Neutrophil (primary cell): ENCODE data around the gene CD151.

Experiments
- H3K27ac ChIP-seq: fragments of 200-600 bp; sonication (generic); 2 replicates; pipeline ENCODE4 v1.5.1; 2016; ENCODE audit warnings: mild to moderate bottlenecking, moderate library complexity
- H3K27me3 ChIP-seq: fragments of 200-600 bp; sonication (generic); 2 replicates; pipeline ENCODE4 v1.6.0; 2016; ENCODE audit warnings: mild to moderate bottlenecking
- H3K36me3 ChIP-seq: fragments of 200-600 bp; sonication (generic); 2 replicates; pipeline ENCODE4 v1.5.1; 2017
- H3K4me1 ChIP-seq, 2 experiments: fragments of 200-600 bp in 1 of 2; sonication (generic) in 1 of 2; 1 replicate in 1 of 2; 2 replicates in 1 of 2; pipeline versions ENCODE4 v1.5.1 to v1.6.1; 2013 to 2016; ENCODE audit warnings: low read depth in 1 of 2, low read length in 1 of 2, mild to moderate bottlenecking in 1 of 2, moderate library complexity in 1 of 2; ENCODE audit not compliant: control insufficient read depth in 1 of 2, insufficient read depth in 1 of 2
- H3K4me3 ChIP-seq, 2 experiments: fragments of 200-600 bp in 1 of 2; sonication (generic) in 1 of 2; 1 replicate in 1 of 2; 2 replicates in 1 of 2; pipeline ENCODE4 v1.5.1; 2013 to 2016; ENCODE audit warnings: low read depth in 1 of 2, low read length in 1 of 2, mild to moderate bottlenecking in 1 of 2, moderate library complexity in 1 of 2
- H3K9me3 ChIP-seq: fragments of 200-600 bp; sonication (generic); 2 replicates; pipeline ENCODE4 v1.5.1; 2016
- TF ChIP-seq, protein P1 (sequence below): fragments of 200-600 bp; sonication (generic); IDR thresholded peaks from 2 replicates; pipeline ENCODE4 v1.5.1; 2016; ENCODE audit warnings: antibody characterized with exemption

The CD151 gene

DNA sequence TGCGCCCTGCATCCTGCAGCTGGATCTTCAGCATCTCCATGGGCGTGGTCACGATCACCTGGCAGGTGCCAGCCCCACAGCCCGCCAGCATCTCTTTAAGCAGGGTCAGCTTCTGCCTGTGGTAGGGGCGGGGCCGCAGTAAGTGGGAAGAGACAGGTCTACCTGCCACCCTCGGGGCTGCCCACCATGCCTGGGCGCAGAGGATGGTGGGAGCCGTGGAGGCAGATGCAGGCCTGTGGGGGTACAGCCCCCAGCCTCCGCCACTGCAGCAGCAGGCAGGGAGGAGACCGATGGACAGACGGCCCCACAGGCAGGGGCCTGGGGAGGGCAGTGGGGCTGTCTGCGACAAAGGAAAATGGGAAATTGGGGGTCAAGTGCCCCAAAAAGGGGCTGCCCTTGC is 39.9 kb upstream of the CD151 start:
- Histone ChIP-seq H3K4me1 (peaks cover 22 to 31% of the 10 kb centered on the region in 2 experiments), H3K4me3 (no peak overlapping the region), H3K27me3 (peaks cover 35% of the 10 kb centered on the region), H3K9me3 (no peaks in the 10 kb centered on the region), H3K27ac (no peak overlapping the region), H3K36me3 (peaks cover 7% of the 10 kb centered on the region)
- TF ChIP-seq, protein P1, sequence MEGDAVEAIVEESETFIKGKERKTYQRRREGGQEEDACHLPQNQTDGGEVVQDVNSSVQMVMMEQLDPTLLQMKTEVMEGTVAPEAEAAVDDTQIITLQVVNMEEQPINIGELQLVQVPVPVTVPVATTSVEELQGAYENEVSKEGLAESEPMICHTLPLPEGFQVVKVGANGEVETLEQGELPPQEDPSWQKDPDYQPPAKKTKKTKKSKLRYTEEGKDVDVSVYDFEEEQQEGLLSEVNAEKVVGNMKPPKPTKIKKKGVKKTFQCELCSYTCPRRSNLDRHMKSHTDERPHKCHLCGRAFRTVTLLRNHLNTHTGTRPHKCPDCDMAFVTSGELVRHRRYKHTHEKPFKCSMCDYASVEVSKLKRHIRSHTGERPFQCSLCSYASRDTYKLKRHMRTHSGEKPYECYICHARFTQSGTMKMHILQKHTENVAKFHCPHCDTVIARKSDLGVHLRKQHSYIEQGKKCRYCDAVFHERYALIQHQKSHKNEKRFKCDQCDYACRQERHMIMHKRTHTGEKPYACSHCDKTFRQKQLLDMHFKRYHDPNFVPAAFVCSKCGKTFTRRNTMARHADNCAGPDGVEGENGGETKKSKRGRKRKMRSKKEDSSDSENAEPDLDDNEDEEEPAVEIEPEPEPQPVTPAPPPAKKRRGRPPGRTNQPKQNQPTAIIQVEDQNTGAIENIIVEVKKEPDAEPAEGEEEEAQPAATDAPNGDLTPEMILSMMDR: no peak

DNA sequence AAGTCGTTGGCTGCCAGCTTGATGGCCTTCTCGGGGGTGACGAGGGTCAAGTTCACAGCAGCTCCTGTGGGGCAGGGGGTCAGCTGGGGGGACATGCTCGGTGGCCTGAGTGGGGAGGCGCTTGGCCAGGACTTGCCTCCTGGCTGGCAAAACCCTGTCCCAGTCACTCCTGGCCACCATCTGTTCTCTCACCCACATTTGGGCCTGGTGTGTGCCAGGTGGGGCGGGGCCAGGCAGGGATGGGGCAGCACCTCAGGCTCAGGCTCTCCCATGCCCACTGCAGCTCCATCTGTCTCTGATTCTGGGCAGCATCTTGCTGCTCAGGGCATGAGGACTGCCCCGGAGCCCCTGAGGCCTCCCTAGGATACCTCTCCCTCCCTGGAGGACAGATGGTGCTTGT is 39.2 kb upstream of the CD151 start:
- peaks cover 25 to 36% of the 10 kb centered on the region in 2 experiments for H3K4me1 ChIP-seq
- no peak overlapping the region for H3K4me3 ChIP-seq
- peaks cover 28% of the 10 kb centered on the region for H3K27me3 ChIP-seq
- no peaks in the 10 kb centered on the region for H3K9me3 ChIP-seq
- H3K27ac ChIP-seq: no peak overlapping the region
- TF ChIP-seq, protein P1: no peak
- H3K36me3 ChIP-seq: peaks cover 7% of the 10 kb centered on the region

DNA sequence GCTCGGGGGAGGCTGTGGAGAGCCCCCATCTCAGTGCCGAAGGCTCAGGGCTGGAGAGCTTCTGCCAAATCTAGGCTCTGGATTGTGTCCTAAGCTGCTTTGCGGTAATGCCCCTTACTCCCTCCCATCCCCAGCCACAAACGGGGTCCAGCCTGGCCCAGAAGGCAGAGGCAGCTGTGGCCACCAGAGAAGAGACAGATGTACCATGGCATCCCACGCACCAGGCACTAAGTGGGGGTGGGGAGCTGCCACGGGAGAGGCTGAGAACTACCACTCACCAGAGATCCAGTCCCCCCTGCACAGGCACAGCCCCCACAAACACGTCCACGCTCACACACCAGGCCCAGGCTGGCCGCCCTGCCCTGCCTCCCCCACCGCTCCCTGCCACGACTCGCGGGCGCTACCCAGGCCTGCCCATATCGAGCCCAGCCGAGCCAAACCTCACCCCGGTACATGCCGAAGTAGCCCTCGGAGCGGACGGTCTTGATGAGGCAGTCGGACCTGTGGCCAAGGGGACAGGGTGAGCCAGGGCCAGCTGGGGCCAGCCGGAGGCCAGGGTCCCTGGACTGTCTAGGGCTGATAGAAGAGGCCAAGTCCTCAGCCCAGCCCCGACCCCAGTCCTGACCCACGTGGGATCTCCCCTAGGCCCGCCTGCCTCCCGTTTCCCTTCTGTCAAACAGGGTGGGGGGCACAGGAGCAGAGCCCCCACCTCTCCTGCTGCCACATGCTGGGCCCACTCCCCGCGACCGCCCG is 38.6 kb upstream of the CD151 start:
- Histone ChIP-seq H3K4me1 (peaks cover 26 to 37% of the 10 kb centered on the region in 2 experiments), H3K27ac (no peak overlapping the region), H3K4me3 (no peak overlapping the region), H3K9me3 (no peaks in the 10 kb centered on the region), H3K36me3 (peaks cover 7% of the 10 kb centered on the region), H3K27me3 (peaks cover 21% of the 10 kb centered on the region)
- TF ChIP-seq, protein P1: no peak

DNA sequence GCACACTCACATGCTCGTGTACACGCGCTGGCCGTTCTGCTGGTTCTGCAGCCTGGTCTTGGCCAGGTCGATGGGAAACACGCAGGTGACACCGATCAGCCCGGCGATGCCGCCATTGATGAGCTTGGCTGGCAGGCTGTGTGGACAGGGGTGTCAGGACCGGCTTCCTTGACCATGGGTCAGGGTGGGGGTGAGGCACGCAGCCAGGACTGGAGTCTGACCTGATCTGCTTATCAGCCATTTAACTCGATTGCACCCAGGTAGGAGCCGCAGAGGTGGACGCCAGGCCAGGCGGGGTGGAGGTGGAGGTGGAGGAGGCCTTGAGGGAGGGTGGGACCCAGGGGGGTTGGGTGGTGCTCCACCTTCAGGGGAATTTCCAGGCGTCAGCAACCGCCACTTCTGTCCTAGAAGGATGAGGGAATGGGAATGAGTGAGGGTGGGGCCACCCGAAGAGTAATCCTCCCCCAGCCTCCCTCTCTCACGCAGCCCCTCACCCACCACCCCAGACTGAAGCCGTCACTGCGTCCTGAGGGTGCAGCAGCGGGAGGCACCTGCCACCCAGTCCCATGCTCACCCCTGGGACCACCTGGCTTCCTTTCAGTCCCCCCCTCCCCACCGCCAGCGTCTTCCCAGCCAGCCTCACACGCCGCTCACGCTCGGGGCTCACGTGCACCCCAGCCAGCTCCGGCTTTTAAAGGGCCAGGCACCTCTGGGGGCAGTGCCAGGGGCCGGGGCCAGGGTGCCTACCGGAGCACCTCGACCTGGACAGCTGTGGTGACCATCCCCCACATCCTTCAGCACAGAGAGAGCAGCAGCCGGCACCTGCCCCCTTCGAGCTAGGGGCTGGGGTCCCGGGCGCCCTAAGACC is 37.8 kb upstream of the CD151 start:
- Histone ChIP-seq H3K4me3 (peak overlapping the region in 1 of 2 experiments; percentile 90), H3K36me3 (peaks cover 7% of the 10 kb centered on the region), H3K27me3 (peaks cover 13% of the 10 kb centered on the region), H3K27ac (no peak overlapping the region), H3K4me1 (peaks cover 26 to 35% of the 10 kb centered on the region in 2 experiments), H3K9me3 (no peaks in the 10 kb centered on the region)
- TF ChIP-seq, protein P1: no peak

DNA sequence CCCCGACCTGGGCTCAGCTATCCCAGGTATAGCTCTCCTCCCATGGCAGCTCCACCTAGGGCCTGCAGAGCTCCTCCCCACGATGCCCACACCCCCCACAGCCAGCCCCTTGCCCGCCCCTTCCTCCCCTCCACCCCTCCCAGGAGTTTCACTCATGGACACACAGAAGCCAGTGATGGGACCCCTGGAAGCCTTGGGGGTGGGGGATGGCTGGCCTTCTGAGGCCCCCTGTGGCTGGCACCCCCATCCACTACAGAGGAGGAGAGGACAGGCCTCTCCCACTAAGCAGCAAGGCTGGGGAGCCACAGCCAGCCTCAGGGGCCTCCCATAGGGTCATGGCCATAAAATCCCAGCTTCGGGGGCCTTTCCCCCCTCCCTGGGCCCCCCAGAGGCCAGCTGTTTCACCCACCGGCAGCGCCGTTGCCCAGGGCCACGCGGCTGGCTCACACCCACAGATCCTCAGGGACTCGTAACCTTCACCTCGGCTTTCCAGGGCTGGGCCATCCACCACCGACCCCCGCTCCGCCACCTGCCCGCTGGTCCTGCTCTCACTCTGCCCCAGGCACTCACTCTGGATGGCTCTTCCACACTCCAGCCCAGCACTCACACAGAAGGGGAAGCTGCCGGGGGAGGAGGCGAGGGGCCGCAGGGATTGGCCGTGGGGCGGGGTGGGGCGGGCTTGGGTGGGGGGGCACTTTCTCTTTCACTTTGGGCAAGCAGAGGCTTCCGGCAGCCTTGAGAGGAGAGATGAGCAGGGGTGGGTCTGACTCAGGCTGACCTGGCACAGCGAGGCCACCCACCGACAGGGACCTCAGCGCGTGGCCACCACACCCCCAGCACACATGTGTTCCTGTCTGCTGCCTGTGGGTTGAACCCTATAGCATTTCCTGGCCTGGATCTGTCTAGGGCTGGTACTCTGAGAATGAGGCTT is 36.9 kb upstream of the CD151 start:
- H3K4me3 ChIP-seq: peak overlapping the region; percentile 58 to 90
- H3K36me3 ChIP-seq: peaks cover 7% of the 10 kb centered on the region
- H3K9me3 ChIP-seq: no peaks in the 10 kb centered on the region
- TF ChIP-seq, protein P1: peak; percentile 34
- H3K27me3 ChIP-seq: peaks cover 4% of the 10 kb centered on the region
- peak overlapping the region; percentile 82 for H3K27ac ChIP-seq
- H3K4me1 ChIP-seq: peaks cover 26 to 35% of the 10 kb centered on the region in 2 experiments
